K562 (cell line): ENCODE data around the gene CKMT1A. TPM values are rescaled to one million over a fixed set of nuclear protein-coding genes. Genes with fewer than 3 reads are reported as not detected.
"Not testable (repeated sequence)": the region's sequence is repeated elsewhere in the genome, so short reads cannot be mapped to it uniquely, and the experiment has no call there.

Source experiments
- CREB1 ChIP-seq, 2 experiments: sonication (generic) in 1 of 2; formaldehyde crosslinking in 1 of 2; IDR thresholded peaks; 2 replicates each; pipeline versions ENCODE4 v1.6.1 to v1.8.0; 2012 to 2022; ENCODE audit warnings: inconsistent platforms in 1 of 2, mild to moderate bottlenecking in 1 of 2, missing genetic modification reagents in 1 of 2, moderate library complexity in 1 of 2
- CREB3L1 ChIP-seq: fragments of 450-650 bp; IDR thresholded peaks from 2 replicates; pipeline ENCODE4 v1.6.1; 2014; ENCODE audit warnings: low read depth, mild to moderate bottlenecking, moderate library complexity, borderline replicate concordance
- E2F1 ChIP-seq: sonication (generic); formaldehyde crosslinking; IDR thresholded peaks from 2 replicates; pipeline ENCODE4 v1.8.1; 2023; ENCODE audit warnings: mild to moderate bottlenecking, missing genetic modification reagents, moderate library complexity
- ETV6 ChIP-seq, 3 experiments: fragments of 150-350 bp in 1 of 3; sonication (generic) in 1 of 3; formaldehyde crosslinking in 1 of 3; IDR thresholded peaks; 2 replicates each; pipeline versions ENCODE4 v1.6.1 to v1.8.0; 2014 to 2022; ENCODE audit warnings: borderline replicate concordance in 2 of 3, low read depth in 2 of 3, antibody characterized with exemption in 1 of 3, low read length in 1 of 3, mild to moderate bottlenecking in 1 of 3, missing genetic modification reagents in 1 of 3
- FOXA3 ChIP-seq, 2 experiments: fragments of 450-650 bp in 1 of 2; sonication (generic) in 1 of 2; formaldehyde crosslinking; IDR thresholded peaks in 1 of 2; conservative IDR thresholded peaks in 1 of 2; 2 replicates each; pipeline versions ENCODE4 v1.4.0 to v1.8.0; 2020 to 2022; ENCODE audit warnings: mild to moderate bottlenecking in 2 of 2, missing genetic modification reagents in 1 of 2
- FOXK1 ChIP-seq: sonication (generic); formaldehyde crosslinking; IDR thresholded peaks from 2 replicates; pipeline ENCODE4 v1.8.0; 2022; ENCODE audit warnings: missing genetic modification reagents, mild to moderate bottlenecking, borderline replicate concordance
- GTF2F1 ChIP-seq: IDR thresholded peaks from 2 replicates; pipeline ENCODE4 v1.6.1; 2011; ENCODE audit warnings: low read depth, low read length, improper control_type of control experiment
- IRF1 ChIP-seq: sonication (generic); formaldehyde crosslinking; IDR thresholded peaks from 2 replicates; pipeline ENCODE4 v1.8.0; 2022; ENCODE audit warnings: missing genetic modification reagents, mild to moderate bottlenecking, borderline replicate concordance
- NFRKB ChIP-seq: fragments of 450-650 bp; IDR thresholded peaks from 2 replicates; pipeline ENCODE4 v1.6.1; 2016; ENCODE audit warnings: low read depth
- PML ChIP-seq: IDR thresholded peaks from 2 replicates; pipeline ENCODE4 v1.6.1; 2012; ENCODE audit warnings: low read length, inconsistent platforms
- POLR2G ChIP-seq: fragments of 200-400 bp; formaldehyde crosslinking; IDR thresholded peaks from 2 replicates; pipeline ENCODE4 v1.6.1; 2017; ENCODE audit warnings: low read depth, mild to moderate bottlenecking, antibody characterized with exemption, low read length, moderate library complexity
- RB1 ChIP-seq: fragments of 450-650 bp; IDR thresholded peaks from 2 replicates; pipeline ENCODE4 v1.6.1; 2017; ENCODE audit warnings: low read depth, mild to moderate bottlenecking
- SMAD4 ChIP-seq: fragments of 250-450 bp; sonication (Bioruptor Pico); conservative IDR thresholded peaks from 2 replicates; pipeline ENCODE4 v1.8.0; 2021; ENCODE audit warnings: inconsistent platforms, mild to moderate bottlenecking, moderate library complexity
- ZBTB17 ChIP-seq: fragments of 450-650 bp; formaldehyde crosslinking; IDR thresholded peaks from 2 replicates; pipeline ENCODE4 v1.4.0; 2020; ENCODE audit warnings: mild to moderate bottlenecking
- polyA plus RNA-seq, 8 experiments: library from polyadenylated mRNA; depleted of rRNA in 4 of 8; stranded (reverse) in 5 of 8; unstranded in 3 of 8; fragments of >200 nt; fragmentation: Nextera tagmentation in 2 of 8; fragmentation: Illumina TruSeq in 1 of 8; extraction: Ambion mirVana in 2 of 8; extraction: Trizol in 1 of 8; gene quantifications; 2 replicates each; pipeline versions ENCODE4 v1.2.1 to v1.2.3, GENCODE V29; 2011 to 2014; ENCODE audit warnings: inconsistent platforms in 1 of 8, missing spikeins in 1 of 8
- total RNA-seq, 7 experiments: library from RNA; depleted of rRNA in 6 of 7; stranded (reverse); fragments of >200 nt in 6 of 7; fragmentation: Illumina TruSeq in 2 of 7; extraction: Trizol in 2 of 7; gene quantifications; 2 replicates each; pipeline versions ENCODE4 v1.2.1 to v1.2.3, GENCODE V29; 2011 to 2021; ENCODE audit warnings: low replicate concordance in 1 of 7
- TF ChIP-seq, protein P1 (sequence below), 3 experiments: IDR thresholded peaks in 2 of 3; conservative IDR thresholded peaks in 1 of 3; 2 replicates each; pipeline ENCODE4 v1.5.1; 2011 to 2012; ENCODE audit warnings: low read length in 3 of 3, mild to moderate bottlenecking in 3 of 3, control low read depth in 2 of 3, improper control_type of control experiment in 1 of 3, inconsistent platforms in 1 of 3, low read depth in 1 of 3, mixed read lengths in 1 of 3, moderate library complexity in 1 of 3; ENCODE audit not compliant: insufficient read depth in 2 of 3
- TF ChIP-seq, protein P2 (sequence below): sonication (generic); formaldehyde crosslinking; IDR thresholded peaks from 2 replicates; pipeline ENCODE4 v1.8.0; 2022; ENCODE audit warnings: missing genetic modification reagents, mild to moderate bottlenecking, moderate library complexity, borderline replicate concordance

CKMT1A gene
- total and polyA plus RNA-seq, 9 of the 15 experiments (the other 6 are each of a cell fraction or from before 2014, with no cell fraction given): 3.6 to 13.5 (median 7.7) TPM

DNA sequence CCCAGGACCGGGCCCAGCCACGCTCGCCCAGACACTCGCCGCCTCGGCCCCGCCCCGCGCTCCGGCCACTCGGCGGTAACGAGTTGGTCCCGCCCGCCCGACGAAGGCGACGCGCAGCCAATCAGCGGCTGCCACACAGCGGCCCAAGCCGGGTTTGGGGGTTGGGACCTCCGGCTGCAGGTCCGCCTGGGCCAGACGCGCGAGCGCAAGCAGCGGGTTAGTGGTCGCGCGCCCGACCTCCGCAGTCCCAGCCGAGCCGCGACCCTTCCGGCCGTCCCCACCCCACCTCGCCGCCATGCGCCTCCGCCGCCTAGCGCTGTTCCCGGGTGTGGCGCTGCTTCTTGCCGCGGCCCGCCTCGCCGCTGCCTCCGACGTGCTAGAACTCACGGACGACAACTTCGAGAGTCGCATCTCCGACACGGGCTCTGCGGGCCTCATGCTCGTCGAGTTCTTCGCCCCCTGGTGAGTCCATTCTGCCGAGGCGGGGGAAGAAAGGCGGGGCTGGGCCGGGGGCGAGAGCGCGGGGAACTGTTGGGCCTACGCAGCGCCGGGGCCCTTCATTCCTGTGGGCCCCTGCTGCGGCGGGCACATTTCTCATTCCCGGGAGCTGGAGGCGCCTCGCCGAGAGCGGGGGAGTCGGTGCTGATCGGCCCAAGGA, 52.7 kb downstream of the CKMT1A start, which contains the start of gene PDIA3 (continued):
- TF ChIP-seq SMAD4 (CRISPR knock-in tag) (peak; percentile 72; the same call in 1 of the 2 replicates), RB1 (peak; percentile 79), E2F1 (CRISPR knock-in tag) (peak; percentile 82), IRF1 (CRISPR knock-in tag) (peak; percentile 64; the same call in 1 of the 2 replicates), PML (peak; percentile 60), GTF2F1 (0 out of 2 replicates have a peak, but pooled peaks have one; percentile 73), FOXK1 (peak; percentile 59; the same call in 1 of the 2 replicates), NFRKB (peak; percentile 51; the same call in 1 of the 2 replicates), ZBTB17 (CRISPR knock-in tag) (peak; percentile 89; the same call in 1 of the 2 replicates), ETV6 (CRISPR knock-in tag; IDR thresholded peaks at IDR 0.05; ENCODE audit: borderline replicate concordance) (peak; percentile 59; the same call in 1 of the 2 replicates), FOXA3 (CRISPR knock-in tag; conservative IDR thresholded peaks at IDR 0.05 in 1 of 2, IDR thresholded peaks at IDR 0.05 in 1 of 2) (0 out of 4 replicates have a peak, but pooled peaks of 1 of the 2 experiments have one; percentile 34), CREB1 (IDR thresholded peaks at IDR 0.05) (peak; percentile 63; the same call in 1 of the 2 replicates), CREB1 (CRISPR knock-in tag; IDR thresholded peaks at IDR 0.05) (peak; percentile 83), CREB3L1 (0 out of 2 replicates have a peak, but pooled peaks have one; percentile 25), POLR2G (peak; percentile 98)
- TF ChIP-seq, protein P1, sequence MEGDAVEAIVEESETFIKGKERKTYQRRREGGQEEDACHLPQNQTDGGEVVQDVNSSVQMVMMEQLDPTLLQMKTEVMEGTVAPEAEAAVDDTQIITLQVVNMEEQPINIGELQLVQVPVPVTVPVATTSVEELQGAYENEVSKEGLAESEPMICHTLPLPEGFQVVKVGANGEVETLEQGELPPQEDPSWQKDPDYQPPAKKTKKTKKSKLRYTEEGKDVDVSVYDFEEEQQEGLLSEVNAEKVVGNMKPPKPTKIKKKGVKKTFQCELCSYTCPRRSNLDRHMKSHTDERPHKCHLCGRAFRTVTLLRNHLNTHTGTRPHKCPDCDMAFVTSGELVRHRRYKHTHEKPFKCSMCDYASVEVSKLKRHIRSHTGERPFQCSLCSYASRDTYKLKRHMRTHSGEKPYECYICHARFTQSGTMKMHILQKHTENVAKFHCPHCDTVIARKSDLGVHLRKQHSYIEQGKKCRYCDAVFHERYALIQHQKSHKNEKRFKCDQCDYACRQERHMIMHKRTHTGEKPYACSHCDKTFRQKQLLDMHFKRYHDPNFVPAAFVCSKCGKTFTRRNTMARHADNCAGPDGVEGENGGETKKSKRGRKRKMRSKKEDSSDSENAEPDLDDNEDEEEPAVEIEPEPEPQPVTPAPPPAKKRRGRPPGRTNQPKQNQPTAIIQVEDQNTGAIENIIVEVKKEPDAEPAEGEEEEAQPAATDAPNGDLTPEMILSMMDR (IDR thresholded peaks at IDR 0.05 in 2 of 3, conservative IDR thresholded peaks at IDR 0.05 in 1 of 3; ENCODE audit: insufficient read depth in 2 of 3, low read depth in 1 of 3, low read length in 3 of 3): 0 out of 6 replicates have a peak, but pooled peaks of 2 of the 3 experiments have one; percentile 1 to 5
- not testable (repeated sequence) for TF ChIP-seq ETV6 (IDR thresholded peaks at IDR 0.05; ENCODE audit: borderline replicate concordance in 1 of 2, low read depth in 2 of 2, low read length in 1 of 2)
- TF ChIP-seq, protein P2, sequence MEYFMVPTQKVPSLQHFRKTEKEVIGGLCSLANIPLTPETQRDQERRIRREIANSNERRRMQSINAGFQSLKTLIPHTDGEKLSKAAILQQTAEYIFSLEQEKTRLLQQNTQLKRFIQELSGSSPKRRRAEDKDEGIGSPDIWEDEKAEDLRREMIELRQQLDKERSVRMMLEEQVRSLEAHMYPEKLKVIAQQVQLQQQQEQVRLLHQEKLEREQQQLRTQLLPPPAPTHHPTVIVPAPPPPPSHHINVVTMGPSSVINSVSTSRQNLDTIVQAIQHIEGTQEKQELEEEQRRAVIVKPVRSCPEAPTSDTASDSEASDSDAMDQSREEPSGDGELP (CRISPR knock-in tag): peak; percentile 74; the same call in 1 of the 2 replicates
